ENCODE data around the gene FAM193B.
"Not testable (repeated sequence)": the region's sequence is repeated elsewhere in the genome, so short reads cannot be mapped to it uniquely, and the experiment has no call there.

FAM193B gene

GRCh38 chr5:177485753-177486152 is 68.6 kb downstream of the FAM193B start:
- DNase-seq (ENCODE audit: low spot score), result not testable (repeated sequence)

DNA sequence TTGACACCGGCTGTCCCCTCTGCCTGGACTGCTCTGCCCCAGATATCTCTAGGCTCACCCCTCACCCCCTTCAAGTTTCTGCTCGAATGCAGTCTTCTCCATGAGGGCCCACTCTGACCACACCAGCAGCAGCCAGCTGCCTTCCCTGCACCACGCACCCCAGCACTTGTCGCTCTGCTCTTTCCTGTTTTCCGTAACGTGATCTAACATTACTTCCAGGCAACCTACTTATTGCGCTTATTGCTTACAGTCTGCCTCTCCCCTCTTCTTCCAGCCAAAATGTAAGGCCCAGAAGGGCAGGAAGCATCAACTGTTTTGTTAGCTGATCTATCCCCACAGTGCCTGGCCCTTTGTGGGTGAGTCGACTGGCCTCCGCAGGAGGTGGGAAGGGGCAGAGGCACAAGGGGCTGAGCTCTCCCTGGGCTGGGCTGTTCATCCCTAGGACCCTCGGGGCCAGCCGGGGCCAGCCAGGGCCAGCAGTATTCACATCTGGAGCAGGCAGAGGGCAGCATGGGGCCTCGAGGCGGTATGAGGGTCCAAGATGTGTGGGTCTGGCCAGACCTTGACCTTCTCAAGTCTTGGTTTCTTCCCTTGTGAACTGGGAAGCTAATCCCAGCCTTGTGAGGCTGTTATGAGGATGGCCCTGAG is 69.3 kb downstream of the FAM193B start:
- DNase-seq (ENCODE audit: low spot score), result no peak

DNA sequence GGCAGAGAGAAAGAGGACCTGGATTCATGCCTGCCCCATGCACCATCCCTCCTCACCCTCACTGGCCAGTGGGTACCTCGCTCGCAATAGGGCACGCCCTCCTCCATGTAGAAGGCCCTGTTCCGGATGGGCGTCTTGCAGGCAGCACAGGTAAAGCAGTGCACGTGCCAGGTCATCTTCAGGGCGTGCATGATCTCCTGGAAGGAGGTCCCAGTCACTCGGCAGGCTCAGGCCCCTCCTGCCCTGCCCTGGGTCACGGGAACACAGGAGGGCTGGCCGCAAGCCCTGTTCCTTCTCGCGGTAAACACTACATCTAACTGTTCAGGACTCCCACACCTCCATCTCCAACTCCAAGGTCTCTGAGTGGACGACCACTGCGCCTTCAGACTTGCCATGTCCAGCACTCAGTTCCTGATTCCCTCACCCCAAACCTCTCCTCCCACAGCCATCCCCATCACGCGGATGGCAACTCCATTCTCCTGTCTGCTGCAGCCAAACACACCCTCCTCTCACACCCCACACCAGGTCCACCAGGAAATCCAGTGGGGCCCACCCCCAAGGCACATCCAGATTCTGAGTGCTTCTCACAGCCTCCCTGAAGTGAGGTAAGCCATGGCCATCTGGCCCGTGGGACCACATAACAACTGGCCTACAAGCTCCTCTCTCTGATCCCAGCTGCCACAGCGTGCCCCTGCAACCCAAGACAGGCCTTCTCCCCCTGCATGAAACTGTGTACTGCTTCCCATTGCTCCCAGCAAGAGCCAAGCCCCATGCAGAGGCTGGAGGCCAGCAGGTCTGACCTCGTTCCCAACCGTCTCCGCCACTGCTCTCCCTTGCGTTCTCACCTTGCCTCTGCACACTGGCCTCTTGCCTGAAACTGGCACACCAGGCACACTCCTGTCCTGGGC is 70.1 kb downstream of the FAM193B start:
- DNase-seq (ENCODE audit: low spot score), result no peak

GRCh38 chr5:177483042-177483441 is 71.3 kb downstream of the FAM193B start:
- no peak for DNase-seq (ENCODE audit: low spot score)

- no peak for DNase-seq (ENCODE audit: low spot score)
Observed at GRCh38 chr5:177482359-177482795, 72.0 kb downstream of the FAM193B start.

DNA sequence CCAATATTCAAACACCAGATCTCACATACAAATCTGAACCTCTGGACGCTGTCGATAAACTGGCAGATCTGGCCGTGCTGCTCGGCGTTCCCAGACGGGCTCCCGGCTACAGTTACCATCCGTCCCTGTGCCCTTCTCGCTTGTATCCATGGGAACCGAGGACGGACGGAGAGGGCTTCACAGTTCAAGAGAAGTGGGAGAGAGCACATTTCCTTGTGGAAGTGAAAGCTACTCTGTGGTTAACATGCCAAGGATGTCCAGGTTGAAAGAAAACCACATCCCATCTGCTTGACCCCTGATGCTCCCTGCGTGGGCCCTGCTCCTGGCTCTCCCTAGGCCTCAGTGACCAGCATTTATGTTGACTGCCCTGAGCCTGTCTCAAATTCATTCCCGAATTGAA is 74.6 kb downstream of the FAM193B start:
- no peak for DNase-seq (ENCODE audit: low spot score)

DNA sequence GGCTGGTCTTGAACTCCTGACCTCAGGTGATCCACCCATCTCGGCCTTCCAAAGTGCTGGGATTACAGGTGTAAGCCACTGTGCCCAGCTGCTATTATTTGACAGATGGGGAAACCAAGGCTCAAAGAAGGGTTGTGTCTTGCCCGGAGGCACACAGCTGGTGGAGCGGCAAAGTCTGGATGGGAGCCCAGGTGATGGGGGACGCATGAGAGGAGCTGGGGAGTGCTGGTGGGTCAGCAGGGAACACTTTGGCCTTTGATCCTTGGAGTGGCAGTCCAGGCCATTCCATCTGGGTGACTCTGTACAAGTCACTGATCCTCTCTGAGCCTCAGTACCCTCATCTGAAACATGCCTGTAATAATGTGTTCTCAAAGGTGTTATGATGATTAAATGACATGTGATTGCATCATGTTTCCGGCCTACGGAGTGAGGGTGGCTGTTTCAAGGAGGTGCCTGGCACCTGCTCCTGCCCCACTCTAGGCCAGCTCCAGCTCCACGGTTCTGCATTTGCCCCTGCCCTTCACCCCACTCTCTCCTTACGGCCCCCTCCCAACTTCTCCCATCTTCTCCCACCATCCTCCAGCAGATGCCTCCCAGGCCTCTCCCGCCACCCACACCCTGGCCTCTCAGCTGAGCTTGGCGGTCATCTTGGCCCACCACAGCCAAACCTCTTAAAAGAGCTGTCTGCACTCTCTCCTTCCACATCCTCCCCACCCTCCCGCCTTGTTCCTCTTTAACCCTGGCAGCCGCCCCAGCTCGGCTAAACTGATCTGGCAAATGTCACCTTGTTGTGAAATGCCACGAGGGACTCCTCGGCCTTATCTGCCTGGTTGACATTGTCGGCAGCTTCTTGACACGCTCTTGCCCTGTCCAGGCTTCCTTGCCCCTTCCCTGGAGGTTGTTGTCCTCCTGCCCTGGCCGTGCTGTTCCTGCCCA is 75.4 kb downstream of the FAM193B start:
- DNase-seq (ENCODE audit: low spot score), result no peak

GRCh38 chr5:177477701-177478477 is 76.5 kb downstream of the FAM193B start:
- no peak for DNase-seq (ENCODE audit: low spot score)

- no peak for DNase-seq (ENCODE audit: low spot score)
Observed at GRCh38 chr5:177476531-177477233, 77.7 kb downstream of the FAM193B start.

GRCh38 chr5:177475563-177476427 is 78.6 kb downstream of the FAM193B start:
- no peak for DNase-seq (ENCODE audit: low spot score)

DNA sequence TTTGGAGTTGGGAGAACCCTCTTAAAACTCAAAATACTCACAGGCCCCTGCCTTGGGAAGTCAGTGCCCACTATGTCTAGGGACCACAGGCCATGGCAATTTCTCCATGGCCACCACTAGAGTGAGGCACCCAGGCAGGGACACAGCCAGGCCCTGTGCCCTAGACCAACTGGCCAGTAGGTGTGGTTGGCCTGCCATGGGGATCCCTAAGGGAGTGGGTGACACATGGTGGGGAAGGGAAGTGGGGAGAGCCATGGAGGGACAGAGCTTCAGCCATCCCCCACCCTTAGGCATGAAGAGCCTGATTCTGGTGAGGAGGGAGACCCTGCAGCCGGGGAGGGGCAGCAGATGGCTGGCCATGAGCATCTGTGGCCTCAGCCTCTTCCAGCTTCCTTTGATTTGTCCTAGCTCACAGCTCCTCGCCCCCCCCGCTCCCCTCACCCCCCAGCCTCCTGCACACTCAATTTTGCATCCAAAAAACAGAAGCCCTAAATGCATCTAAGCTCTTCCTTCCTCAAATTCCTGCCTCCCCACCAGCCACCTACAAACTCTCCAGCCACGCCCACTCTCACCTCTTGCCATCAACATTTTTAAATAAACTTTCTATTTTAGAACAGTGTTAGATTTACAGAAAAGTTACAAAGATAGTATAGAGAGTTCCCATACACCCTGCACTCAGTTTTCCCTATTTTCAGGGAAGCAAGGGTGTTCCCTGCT is 79.4 kb downstream of the FAM193B start:
- DNase-seq (ENCODE audit: low spot score), result no peak

DNA sequence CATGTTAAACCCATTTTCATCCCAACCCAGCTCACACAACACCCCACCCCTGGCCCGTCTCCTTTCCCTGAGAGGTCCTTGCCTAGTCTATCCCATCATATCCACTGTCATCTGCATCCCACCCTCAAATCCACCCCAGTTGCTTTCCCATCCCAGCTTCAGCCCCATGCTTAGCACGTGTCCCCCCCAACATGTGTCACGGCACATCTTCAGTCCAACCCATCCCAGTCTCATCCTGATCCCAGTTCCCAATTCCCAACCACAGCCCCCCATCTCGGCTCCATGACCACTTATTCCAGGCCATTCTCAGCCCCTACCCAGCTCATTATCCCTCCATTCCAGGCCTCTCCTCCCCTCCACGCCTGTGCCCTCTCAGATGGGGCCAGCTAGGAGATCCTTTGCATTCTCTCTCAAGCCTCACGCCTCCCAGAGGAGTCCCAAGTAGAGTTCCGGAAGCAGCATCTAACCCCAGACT is 80.3 kb downstream of the FAM193B start:
- DNase-seq (ENCODE audit: low spot score), result no peak

DNA sequence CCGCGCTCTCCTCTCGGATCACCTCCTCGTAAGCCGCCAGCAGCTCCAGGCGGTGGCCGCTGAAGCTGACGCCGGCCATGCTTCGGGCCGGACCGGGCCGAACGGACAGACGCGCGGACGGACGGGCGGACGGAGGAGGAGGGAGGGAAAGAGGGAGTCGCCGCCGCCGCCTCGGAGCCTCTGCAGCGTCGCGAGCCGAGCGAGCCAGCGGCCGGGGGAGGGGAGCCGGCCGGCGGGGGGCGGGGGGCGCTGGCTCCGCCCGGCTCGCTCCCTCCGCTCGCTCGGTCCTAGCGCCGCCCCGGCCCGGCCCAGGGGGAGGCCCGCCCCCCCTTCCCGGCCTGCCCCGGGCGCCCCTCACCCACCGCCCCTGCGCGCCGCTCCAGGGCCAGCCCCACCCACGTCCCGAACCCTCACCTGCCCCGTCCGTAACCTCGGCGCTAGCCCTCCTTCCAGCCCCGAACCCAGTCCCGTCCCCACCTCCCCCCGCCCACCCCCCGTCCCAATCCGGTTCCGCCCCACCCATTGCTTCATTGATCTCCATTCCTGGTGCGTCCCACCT is 80.8 kb downstream of the FAM193B start, which contains the start of gene DBN1:
DBN1 (minus strand) TSS at position 192 of the 559 bp plus-strand sequence; CDS start at position 79, 113 bp downstream.
- DNase-seq (ENCODE audit: low spot score), result peak; percentile 47

- no peak for DNase-seq (ENCODE audit: low spot score)
Observed at GRCh38 chr5:177472460-177473442, 81.6 kb downstream of the FAM193B start.

GRCh38 chr5:177471610-177472356 is 82.6 kb downstream of the FAM193B start:
- DNase-seq (ENCODE audit: low spot score), result no peak

GRCh38 chr5:177470759-177471536 is 83.4 kb downstream of the FAM193B start:
- DNase-seq (ENCODE audit: low spot score), result no peak
